HG02938 (cell line): ENCODE results near the gene OR52E1.

Experiments used
- ATAC-seq: cut with Tn5 transposase; IDR thresholded peaks from one replicate; pipeline ENCODE4 v1.9.1; 2021; ENCODE audit warnings: mild to moderate bottlenecking, moderate library complexity; ENCODE audit not compliant: unreplicated experiment

OR52E1 gene

DNA sequence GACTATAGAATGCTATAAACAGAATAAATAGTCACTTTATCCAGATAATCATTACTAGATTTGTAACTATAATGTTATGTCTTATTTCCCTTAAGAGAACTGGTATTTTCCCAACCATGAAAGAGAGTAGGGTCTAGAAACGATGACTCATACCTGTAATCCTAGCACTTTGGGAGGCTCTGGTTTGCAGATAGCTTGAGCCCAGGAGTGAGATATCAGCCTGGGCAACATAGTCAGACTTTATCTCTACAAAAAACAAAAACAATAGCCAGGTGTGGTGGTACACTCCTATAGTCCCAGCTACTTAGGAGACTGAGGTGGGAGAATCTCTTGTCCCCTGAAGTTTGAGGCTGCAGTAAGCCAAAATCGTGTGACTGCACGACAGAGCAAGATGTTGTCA is 37.9 kb downstream of the OR52E1 start:
- no peak for ATAC-seq

DNA sequence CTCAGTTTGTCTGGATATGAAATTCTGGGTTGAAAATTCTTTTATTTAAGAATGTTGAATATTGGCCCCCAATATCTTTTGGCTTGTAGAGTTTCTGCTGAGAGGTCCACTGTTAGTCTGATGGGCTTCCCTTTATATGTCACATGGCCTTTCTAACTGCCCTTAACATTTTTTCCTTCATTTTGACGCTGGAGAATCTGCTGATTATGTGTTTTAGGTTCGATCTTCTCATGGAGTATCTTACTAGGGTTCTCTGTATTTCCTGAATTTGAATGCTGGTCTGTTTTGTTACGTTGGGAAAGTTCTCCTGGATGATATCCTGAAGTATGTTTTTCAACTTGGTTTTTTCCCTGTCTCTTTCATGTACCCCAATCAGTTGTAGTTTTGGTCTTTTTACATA is 46.0 kb downstream of the OR52E1 start:
- no peak for ATAC-seq

- no peak for ATAC-seq
Observed at GRCh38 chr11:5117588-5117987, 48.2 kb downstream of the OR52E1 start.

GRCh38 chr11:5118893-5119292 is 49.5 kb downstream of the OR52E1 start:
- ATAC-seq, result no peak
